ENCODE data around the gene WIZ.

GRCh38 chr19:15453091-15453578, 3.4 kb upstream of the WIZ start:
- TF ChIP-seq CTCF (IDR thresholded peaks at IDR 0.05) (peak; percentile 33 to 66 (median 44)), POLR2A (IDR thresholded peaks at IDR 0.05; ENCODE audit: low read depth) (no peak), POLR2AphosphoS5 (IDR thresholded peaks at IDR 0.05) (no peak)

All from esophagus muscularis mucosa (tissue), 3 donors.